ENCODE measurements around the gene ANKRD11. TPM values are rescaled to one million over a fixed set of nuclear protein-coding genes. Genes with fewer than 3 reads are reported as not detected.
A peak's percentile ranks its signal among the peaks of the same experiment; 100 is the strongest.
"Not testable (repeated sequence)": the region's sequence is repeated elsewhere in the genome, so short reads cannot be mapped to it uniquely, and the experiment has no call there.

ANKRD11 gene
- total RNA-seq, 1 donor from 2014 or later = 64.2 TPM

GRCh38 chr16:89402962-89403361, 87.4 kb downstream of the ANKRD11 start:
- DNase-seq = no peak

- DNase-seq = peak; percentile 87
These were observed 88.5 kb downstream of the ANKRD11 start for GRCh38 chr16:89401641-89402445.

GRCh38 chr16:89401205-89401604, 89.2 kb downstream of the ANKRD11 start:
- DNase-seq = no peak

GRCh38 chr16:89400740-89401139, 89.6 kb downstream of the ANKRD11 start:
- no peak for DNase-seq

- no peak for DNase-seq
These were observed 91.4 kb downstream of the ANKRD11 start for GRCh38 chr16:89398924-89399323.

GRCh38 chr16:89397331-89397861, 93.0 kb downstream of the ANKRD11 start:
- no peak for DNase-seq

- no peak for DNase-seq
These were observed 94.2 kb downstream of the ANKRD11 start for GRCh38 chr16:89396156-89396555.

GRCh38 chr16:89395150-89396142, 94.9 kb downstream of the ANKRD11 start:
- DNase-seq = peak; percentile 79

GRCh38 chr16:89393738-89394406, 96.5 kb downstream of the ANKRD11 start:
- no peak for DNase-seq

- no peak for DNase-seq
These were observed 97.3 kb downstream of the ANKRD11 start for GRCh38 chr16:89392881-89393737.

- not testable (repeated sequence) for DNase-seq
These were observed 100.2 kb downstream of the ANKRD11 start for GRCh38 chr16:89390224-89390583.

GRCh38 chr16:89389504-89390223, 100.7 kb downstream of the ANKRD11 start:
- not testable (repeated sequence) for DNase-seq

GRCh38 chr16:89388536-89388935, 101.8 kb downstream of the ANKRD11 start:
- no peak for DNase-seq

GRCh38 chr16:89386306-89387185, 103.8 kb downstream of the ANKRD11 start:
- no peak for DNase-seq

- DNase-seq = no peak
These were observed 104.6 kb downstream of the ANKRD11 start for GRCh38 chr16:89385712-89386111.

GRCh38 chr16:89384282-89384681, 106.1 kb downstream of the ANKRD11 start:
- no peak for DNase-seq

GRCh38 chr16:89383095-89384003, 107.0 kb downstream of the ANKRD11 start:
- DNase-seq = no peak

- not testable (repeated sequence) for DNase-seq
These were observed 107.8 kb downstream of the ANKRD11 start for GRCh38 chr16:89382555-89382954.
